HepG2 (cell line): ENCODE measurements around the gene NSMCE1. TPM values are rescaled to one million over a fixed set of nuclear protein-coding genes. Genes with fewer than 3 reads are reported as not detected.

ENCODE experiments used
- ATAC-seq: fragments of 200-7000 bp; cut with Tn5 transposase; 3 replicates; pipeline ENCODE4 v1.9.1; 2020; ENCODE audit warnings: mild to moderate bottlenecking, moderate library complexity
- BruUV-seq: library from RNA; stranded (reverse); fragments of 400-500 nt; replicated peaks from 2 replicates; lab custom pipeline; 2021; lab: Mats Ljungman, UMichigan
- CTCF ChIA-PET: fragments of 300-600 bp; formaldehyde crosslinking; extraction: SDS; loops from one replicate; lab custom pipeline; 2021; ENCODE audit warnings: low total read pairs, inconsistent platforms, low intra/inter-chr PET ratio; lab: Yijun Ruan, JAX
- POLR2A ChIA-PET: fragments of 350-600 bp; sonication (Branson Sonifier 250); formaldehyde crosslinking; loops from one replicate; lab custom pipeline; 2020; ENCODE audit warnings: antibody characterized with exemption, inconsistent platforms; lab: Yijun Ruan, JAX
- DNase-seq: peaks from one replicate; pipeline ENCODE4 v3.0.0-alpha.2; 2015; ENCODE audit warnings: low spot score
- FAIRE-seq: peaks from 3 replicates; lab custom pipeline; 2011; peaks lifted over from hg19 to GRCh38; lab: Jason Lieb, UNC
- H2AFZ ChIP-seq: one replicate; pipeline ENCODE4 v1.6.1; 2011; ENCODE audit warnings: low read length, inconsistent platforms
- H3K27ac ChIP-seq: fragments of 300-600 bp; 3 replicates; pipeline ENCODE4 v1.8.0; 2011; ENCODE audit warnings: mixed run types, mild to moderate bottlenecking, mixed read lengths, low read length, inconsistent platforms; ENCODE audit not compliant: insufficient read depth; ENCODE audit errors: extremely low read length
- H3K27me3 ChIP-seq, 2 experiments: fragments of 200-600 bp in 1 of 2; 2 replicates in 1 of 2; 3 replicates in 1 of 2; pipeline versions ENCODE4 v1.6.0 to v1.8.0; 2011; ENCODE audit warnings: low read length in 2 of 2, mild to moderate bottlenecking in 2 of 2, moderate library complexity in 2 of 2, inconsistent platforms in 1 of 2; ENCODE audit not compliant: insufficient read depth in 2 of 2, control insufficient read depth in 1 of 2
- H3K36me3 ChIP-seq, 2 experiments: fragments of 200-600 bp in 1 of 2; replicated peaks in 1 of 2; 2 replicates in 1 of 2; 3 replicates in 1 of 2; pipeline versions ENCODE4 v1.5.1 to v1.8.0; 2011; ENCODE audit warnings: low read length in 2 of 2, inconsistent platforms in 1 of 2; ENCODE audit not compliant: insufficient read depth in 2 of 2, control insufficient read depth in 1 of 2
- H3K4me1 ChIP-seq: 2 replicates; pipeline ENCODE4 v1.5.1; 2012; ENCODE audit warnings: low read length, inconsistent platforms; ENCODE audit not compliant: insufficient read depth
- H3K4me2 ChIP-seq: 2 replicates; pipeline ENCODE4 v1.6.0; 2011; ENCODE audit warnings: low read depth, low read length, inconsistent platforms
- H3K4me3 ChIP-seq, 3 experiments: fragments of 200-600 bp in 1 of 3; sonication (generic), shearing (Covaris generic) in 1 of 3; replicated peaks in 1 of 3; 2 replicates each; pipeline ENCODE4 v1.5.1; 2011 to 2016; ENCODE audit warnings: low read length in 3 of 3, inconsistent platforms in 2 of 3, low read depth in 2 of 3, mild to moderate bottlenecking in 2 of 3, control low read depth in 1 of 3, mixed read lengths in 1 of 3; ENCODE audit not compliant: insufficient read depth in 1 of 3
- H3K79me2 ChIP-seq: one replicate; pipeline ENCODE4 v1.6.1; 2011; ENCODE audit warnings: low read length, inconsistent platforms; ENCODE audit not compliant: insufficient read depth
- H3K9ac ChIP-seq: 2 replicates; pipeline ENCODE4 v1.6.0; 2011; ENCODE audit warnings: mild to moderate bottlenecking, low read depth, low read length, inconsistent platforms; ENCODE audit not compliant: insufficient read depth
- H3K9me3 ChIP-seq: 2 replicates; pipeline ENCODE4 v1.5.1; 2012; ENCODE audit warnings: mild to moderate bottlenecking, low read length
- H4K20me1 ChIP-seq: 2 replicates; pipeline ENCODE4 v1.6.0; 2011; ENCODE audit warnings: inconsistent platforms, mild to moderate bottlenecking, low read length, moderate library complexity; ENCODE audit not compliant: insufficient read depth
- MED8 ChIP-seq: sonication (generic); formaldehyde crosslinking; IDR thresholded peaks from 2 replicates; pipeline ENCODE4 v1.8.1; 2023; ENCODE audit warnings: mild to moderate bottlenecking, missing genetic modification reagents; ENCODE audit not compliant: insufficient replicate concordance
- MZF1 ChIP-seq: sonication (generic); formaldehyde crosslinking; IDR thresholded peaks from 2 replicates; pipeline ENCODE4 v1.8.1; 2023; ENCODE audit warnings: mild to moderate bottlenecking, missing genetic modification reagents, borderline replicate concordance
- PREB ChIP-seq: sonication (generic); formaldehyde crosslinking; IDR thresholded peaks from 2 replicates; pipeline ENCODE4 v1.4.0; 2020; ENCODE audit warnings: missing genetic modification reagents
- TBX2 ChIP-seq: sonication (generic); formaldehyde crosslinking; IDR thresholded peaks from 2 replicates; pipeline ENCODE4 v1.5.0; 2020; ENCODE audit warnings: missing genetic modification reagents, mild to moderate bottlenecking, borderline replicate concordance
- ZFP36L2 ChIP-seq: sonication (generic); formaldehyde crosslinking; IDR thresholded peaks from 2 replicates; pipeline ENCODE4 v1.4.0; 2020; ENCODE audit warnings: missing genetic modification reagents
- ZNF883 ChIP-seq: sonication (generic); formaldehyde crosslinking; IDR thresholded peaks from 2 replicates; pipeline ENCODE4 v1.5.1; 2020; ENCODE audit warnings: mild to moderate bottlenecking, missing genetic modification reagents; ENCODE audit errors: not compliant biosample characterization
- WGBS: methylation state at CpG from one replicate; pipeline ENCODE4 v1.1.6; 2017; ENCODE audit warnings: low lambda C conversion rate; 5-methylcytosine and 5-hydroxymethylcytosine counted together
- in situ Hi-C: cut with HindIII; loops from 2 replicates; pipeline ENCODE4 v1.10.0; 2017; ENCODE audit warnings: low pct_unique_long_range_greater_than_20kb; ENCODE audit not compliant: extremely low pct_ligation_motif_present
- intact Hi-C: fragments of 100-400 bp; cut with micrococcal nuclease; formaldehyde crosslinking; loops from one replicate; pipeline ENCODE4 v1.10.0; 2022; ENCODE audit not compliant: unreplicated experiment
- polyA plus RNA-seq, 8 experiments: library from polyadenylated mRNA; depleted of rRNA in 3 of 8; stranded (reverse) in 7 of 8; unstranded in 1 of 8; fragments of >200 nt; fragmentation: Illumina TruSeq in 4 of 8; extraction: Trizol in 4 of 8; gene quantifications; 2 replicates each; pipeline versions ENCODE4 v1.2.1 to v1.2.3, GENCODE V29; 2011 to 2016; ENCODE audit warnings: low read depth in 4 of 8, missing spikeins in 1 of 8, mixed read lengths in 1 of 8; ENCODE audit not compliant: insufficient read depth in 1 of 8
- total RNA-seq, 5 experiments: library from RNA; depleted of rRNA; stranded (reverse); fragments of >200 nt; fragmentation: Illumina TruSeq; extraction: Trizol; gene quantifications; 2 replicates each; pipeline ENCODE4 v1.2.3, GENCODE V29; 2016; ENCODE audit warnings: low read depth in 1 of 5
- TF ChIP-seq, protein P1 (sequence below): sonication (generic); formaldehyde crosslinking; IDR thresholded peaks from 2 replicates; pipeline ENCODE4 v1.4.0; 2020; ENCODE audit warnings: missing genetic modification reagents
- TF ChIP-seq, protein P2 (sequence below): sonication (generic); formaldehyde crosslinking; IDR thresholded peaks from 2 replicates; pipeline ENCODE4 v1.8.0; 2022; ENCODE audit warnings: missing genetic modification reagents, mild to moderate bottlenecking, inconsistent platforms, borderline replicate concordance

The NSMCE1 gene
- total and polyA plus RNA-seq, 2 of the 13 experiments (the other 11 are each of a cell fraction or from before 2014, with no cell fraction given), result 42.7 to 52.9 TPM

GRCh38 chr16:27195941-27196595, 72.5 kb downstream of the NSMCE1 start:
- no peak overlapping the region for H3K4me2 ChIP-seq
- no peak overlapping the region for H3K27ac ChIP-seq
- no peaks in the 10 kb centered on the region for H3K36me3 ChIP-seq
- no peak overlapping the region for H3K9ac ChIP-seq
- FAIRE-seq (no peak), DNase-seq (no peak), ATAC-seq (no peak)
- ChIA-PET CTCF (no interaction called here), POLR2A (no interaction called here)
- no peak overlapping the region for H2AFZ ChIP-seq
- no peaks in the 10 kb centered on the region for H4K20me1 ChIP-seq
- no TSS peak for BruUV-seq
- no peaks in the 10 kb centered on the region for H3K9me3 ChIP-seq
- no peak overlapping the region for H3K4me3 ChIP-seq
- intact Hi-C loops, result no loop called here
- 39% methylated on average over 9 of the region's 9 CpGs for WGBS
- in situ Hi-C loops, result no loop called here
- H3K4me1 ChIP-seq, result peaks cover 6% of the 10 kb centered on the region; the same call in 1 of the 2 replicates
- H3K79me2 ChIP-seq, result no peaks in the 10 kb centered on the region
- H3K27me3 ChIP-seq, result peaks cover 0 to 3% of the 10 kb centered on the region in 2 experiments; a peak in 1 of 5 replicates
- TF ChIP-seq, protein P1, sequence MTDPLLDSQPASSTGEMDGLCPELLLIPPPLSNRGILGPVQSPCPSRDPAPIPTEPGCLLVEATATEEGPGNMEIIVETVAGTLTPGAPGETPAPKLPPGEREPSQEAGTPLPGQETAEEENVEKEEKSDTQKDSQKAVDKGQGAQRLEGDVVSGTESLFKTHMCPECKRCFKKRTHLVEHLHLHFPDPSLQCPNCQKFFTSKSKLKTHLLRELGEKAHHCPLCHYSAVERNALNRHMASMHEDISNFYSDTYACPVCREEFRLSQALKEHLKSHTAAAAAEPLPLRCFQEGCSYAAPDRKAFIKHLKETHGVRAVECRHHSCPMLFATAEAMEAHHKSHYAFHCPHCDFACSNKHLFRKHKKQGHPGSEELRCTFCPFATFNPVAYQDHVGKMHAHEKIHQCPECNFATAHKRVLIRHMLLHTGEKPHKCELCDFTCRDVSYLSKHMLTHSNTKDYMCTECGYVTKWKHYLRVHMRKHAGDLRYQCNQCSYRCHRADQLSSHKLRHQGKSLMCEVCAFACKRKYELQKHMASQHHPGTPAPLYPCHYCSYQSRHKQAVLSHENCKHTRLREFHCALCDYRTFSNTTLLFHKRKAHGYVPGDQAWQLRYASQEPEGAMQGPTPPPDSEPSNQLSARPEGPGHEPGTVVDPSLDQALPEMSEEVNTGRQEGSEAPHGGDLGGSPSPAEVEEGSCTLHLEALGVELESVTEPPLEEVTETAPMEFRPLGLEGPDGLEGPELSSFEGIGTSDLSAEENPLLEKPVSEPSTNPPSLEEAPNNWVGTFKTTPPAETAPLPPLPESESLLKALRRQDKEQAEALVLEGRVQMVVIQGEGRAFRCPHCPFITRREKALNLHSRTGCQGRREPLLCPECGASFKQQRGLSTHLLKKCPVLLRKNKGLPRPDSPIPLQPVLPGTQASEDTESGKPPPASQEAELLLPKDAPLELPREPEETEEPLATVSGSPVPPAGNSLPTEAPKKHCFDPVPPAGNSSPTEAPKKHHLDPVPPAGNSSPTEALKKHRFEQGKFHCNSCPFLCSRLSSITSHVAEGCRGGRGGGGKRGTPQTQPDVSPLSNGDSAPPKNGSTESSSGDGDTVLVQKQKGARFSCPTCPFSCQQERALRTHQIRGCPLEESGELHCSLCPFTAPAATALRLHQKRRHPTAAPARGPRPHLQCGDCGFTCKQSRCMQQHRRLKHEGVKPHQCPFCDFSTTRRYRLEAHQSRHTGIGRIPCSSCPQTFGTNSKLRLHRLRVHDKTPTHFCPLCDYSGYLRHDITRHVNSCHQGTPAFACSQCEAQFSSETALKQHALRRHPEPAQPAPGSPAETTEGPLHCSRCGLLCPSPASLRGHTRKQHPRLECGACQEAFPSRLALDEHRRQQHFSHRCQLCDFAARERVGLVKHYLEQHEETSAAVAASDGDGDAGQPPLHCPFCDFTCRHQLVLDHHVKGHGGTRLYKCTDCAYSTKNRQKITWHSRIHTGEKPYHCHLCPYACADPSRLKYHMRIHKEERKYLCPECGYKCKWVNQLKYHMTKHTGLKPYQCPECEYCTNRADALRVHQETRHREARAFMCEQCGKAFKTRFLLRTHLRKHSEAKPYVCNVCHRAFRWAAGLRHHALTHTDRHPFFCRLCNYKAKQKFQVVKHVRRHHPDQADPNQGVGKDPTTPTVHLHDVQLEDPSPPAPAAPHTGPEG (CRISPR knock-in tag), result no peak
- TF ChIP-seq TBX2 (CRISPR knock-in tag) (no peak), ZFP36L2 (no peak), MZF1 (CRISPR knock-in tag) (no peak), PREB (no peak), MED8 (CRISPR knock-in tag) (no peak), ZNF883 (CRISPR knock-in tag) (no peak)
- TF ChIP-seq, protein P2, sequence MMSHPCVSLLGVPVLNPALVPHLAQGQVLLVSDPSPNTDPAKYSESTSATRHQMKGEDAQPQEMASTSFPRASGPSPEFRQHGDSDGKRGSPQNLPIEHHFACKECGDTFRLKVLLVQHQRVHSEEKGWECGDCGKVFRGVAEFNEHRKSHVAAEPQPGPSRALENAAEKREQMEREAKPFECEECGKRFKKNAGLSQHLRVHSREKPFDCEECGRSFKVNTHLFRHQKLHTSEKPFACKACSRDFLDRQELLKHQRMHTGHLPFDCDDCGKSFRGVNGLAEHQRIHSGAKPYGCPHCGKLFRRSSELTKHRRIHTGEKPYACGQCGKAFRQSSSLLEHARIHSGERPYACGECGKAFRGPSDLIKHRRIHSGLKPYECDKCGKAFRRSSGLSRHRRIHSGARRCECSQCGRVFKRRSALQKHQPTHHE (CRISPR knock-in tag), result no peak
